ENCODE results near the gene CLASRP.
"Not testable (repeated sequence)": the region's sequence is repeated elsewhere in the genome, so short reads cannot be mapped to it uniquely, and the experiment has no call there.

Gene CLASRP

DNA sequence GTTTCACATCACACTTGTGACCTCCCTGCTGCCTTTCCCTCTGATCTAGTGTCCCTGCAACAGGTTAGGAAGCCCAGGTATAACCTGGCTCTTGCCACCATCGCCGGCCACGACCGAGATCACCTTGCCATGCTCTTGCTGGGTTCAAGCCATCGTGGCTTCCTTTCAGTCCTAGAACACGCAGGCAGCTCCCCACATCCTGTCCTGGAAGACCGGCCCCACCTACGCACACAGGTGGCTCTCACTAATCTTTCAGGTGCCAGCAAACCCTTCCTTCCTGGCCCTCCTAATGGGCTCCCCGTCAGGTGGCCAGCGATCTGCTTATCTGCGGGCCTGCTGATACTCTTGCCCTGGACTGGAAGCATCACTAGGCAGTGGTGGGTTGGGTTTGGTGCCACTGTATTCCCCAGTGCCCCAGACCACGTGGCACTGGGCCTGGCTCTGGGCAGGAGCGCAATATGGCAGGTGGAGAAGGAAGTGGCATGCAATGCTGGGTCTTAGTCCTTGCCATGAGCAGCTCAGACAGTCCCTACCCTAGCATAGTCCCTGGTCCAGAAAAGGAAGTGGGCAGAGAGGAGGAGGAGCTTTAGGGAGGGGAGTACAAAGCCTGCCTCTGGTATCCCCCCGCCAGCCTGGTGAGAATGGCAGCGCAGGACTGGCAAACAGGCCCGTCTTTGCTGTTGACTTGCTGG lies 66.0 kb downstream of the CLASRP start:
- DNase-seq = no peak

DNA sequence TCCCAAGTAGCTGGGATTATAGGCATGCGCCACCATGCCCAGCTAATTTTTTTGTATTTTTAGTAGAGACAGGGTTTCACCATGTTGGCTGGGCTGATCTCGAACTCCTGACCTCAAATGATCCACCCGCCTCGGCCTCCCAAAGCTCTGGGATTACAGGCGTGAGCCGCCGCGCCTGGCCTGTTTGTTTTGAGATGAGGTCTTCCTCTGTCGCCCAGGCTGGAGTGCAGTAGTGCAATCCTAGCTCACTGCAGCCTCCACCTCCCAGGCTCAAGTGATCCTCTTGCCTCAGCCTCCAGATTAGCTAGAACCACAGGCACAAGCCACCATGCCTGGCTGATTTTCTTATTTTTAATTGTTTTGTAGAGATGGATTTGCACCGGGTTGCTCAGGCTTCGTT lies 67.5 kb downstream of the CLASRP start:
- DNase-seq = not testable (repeated sequence)

DNA sequence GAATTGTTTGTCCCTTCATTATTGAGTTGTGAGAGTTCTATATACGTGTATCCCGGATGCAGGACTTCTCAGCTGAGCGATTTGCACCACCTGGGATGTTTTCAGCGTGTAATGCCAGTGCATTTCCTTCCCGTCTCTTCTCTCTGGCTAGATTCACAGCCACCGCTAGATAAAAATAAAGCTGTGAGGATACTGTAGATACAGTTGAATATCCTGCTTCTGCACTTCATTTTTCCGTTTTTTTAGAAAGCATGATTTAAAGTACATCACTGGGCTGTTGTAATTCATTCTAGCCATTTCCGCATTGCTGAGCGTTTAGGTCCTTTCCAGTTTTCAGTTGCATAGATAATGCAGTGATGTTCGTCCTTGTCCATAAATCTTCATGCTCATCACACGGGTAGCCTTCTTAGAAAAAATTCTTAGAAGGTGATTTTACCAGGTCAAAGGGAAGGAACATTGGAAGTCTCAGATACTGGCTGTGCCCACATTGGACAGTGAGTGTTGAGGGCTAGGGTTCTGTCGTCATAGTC lies 68.8 kb downstream of the CLASRP start:
- no peak for DNase-seq

DNA sequence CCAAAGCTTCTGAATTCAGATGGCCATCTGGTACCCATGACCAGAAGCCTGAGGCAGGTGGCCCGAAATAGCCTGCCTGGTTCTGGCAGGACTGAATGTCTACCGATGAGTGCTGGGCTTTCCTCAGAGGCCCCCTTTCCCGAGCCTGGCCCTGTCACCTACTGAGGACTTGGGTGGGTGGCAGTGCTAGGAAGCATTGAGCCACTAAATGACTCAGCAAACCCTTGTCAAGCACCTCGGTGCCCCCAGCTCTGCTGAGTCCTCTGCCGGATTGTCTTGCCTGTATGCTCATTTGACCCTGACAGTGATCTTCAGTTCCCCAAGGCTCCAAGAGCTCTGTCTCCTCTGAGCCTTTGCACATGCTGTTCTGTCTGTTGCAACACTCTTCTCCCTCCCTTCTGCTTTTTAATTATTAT lies 72.0 kb downstream of the CLASRP start:
- no peak for DNase-seq

DNA sequence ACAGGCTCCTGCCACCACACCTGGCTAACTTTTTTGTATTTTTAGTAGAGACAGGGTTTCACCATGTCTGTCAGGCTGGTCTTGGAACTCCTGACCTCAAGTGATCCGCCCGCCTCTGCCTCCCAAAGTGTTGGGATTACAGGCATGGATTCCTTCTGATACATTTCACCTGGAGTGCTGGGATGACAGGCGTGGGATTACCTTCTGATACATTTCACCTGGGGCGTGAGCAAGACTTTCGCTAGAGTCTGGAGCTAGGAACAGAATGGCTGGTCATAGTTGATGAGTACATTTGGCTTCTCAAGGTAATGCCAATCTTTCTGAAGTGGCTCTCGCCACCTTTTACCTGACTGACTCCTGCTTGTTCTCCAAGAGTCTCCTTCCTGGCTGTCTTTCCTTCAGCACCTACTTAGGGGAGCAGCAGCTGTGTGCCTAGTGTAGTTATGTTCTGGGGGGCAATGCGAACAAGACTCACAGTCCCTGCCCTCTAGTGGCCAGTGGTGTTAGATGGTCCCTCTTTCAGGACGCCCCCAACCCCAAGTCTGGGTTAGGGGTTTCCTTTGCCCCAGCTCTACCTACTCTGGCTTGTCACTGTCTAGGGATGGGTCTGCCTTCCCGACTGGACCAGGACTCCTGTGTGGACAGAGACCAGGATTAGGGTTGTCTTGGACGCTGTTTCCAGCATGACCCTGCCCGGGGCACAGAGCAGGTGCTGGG lies 73.4 kb downstream of the CLASRP start:
- DNase-seq = no peak

DNA sequence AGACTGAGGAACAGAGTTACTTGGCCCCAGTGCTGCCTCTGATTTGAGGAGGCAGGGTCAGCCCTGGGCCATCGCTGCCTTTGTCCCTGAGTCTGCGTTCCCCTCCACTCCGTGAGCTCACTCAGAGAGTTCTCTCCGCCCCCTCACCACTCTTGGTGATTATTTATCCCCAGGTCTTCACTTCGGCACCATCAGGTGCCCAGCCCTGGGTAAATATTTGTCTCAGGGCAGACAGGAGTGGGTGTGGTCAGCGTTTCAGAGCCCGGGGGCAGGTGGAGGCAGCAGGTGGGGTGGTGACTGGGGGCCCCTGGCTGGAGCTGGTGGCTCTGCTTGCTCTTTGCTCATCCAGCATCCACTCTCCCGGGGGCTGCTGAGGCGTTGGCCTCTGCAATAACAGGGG lies 74.8 kb downstream of the CLASRP start:
- DNase-seq = no peak

DNA sequence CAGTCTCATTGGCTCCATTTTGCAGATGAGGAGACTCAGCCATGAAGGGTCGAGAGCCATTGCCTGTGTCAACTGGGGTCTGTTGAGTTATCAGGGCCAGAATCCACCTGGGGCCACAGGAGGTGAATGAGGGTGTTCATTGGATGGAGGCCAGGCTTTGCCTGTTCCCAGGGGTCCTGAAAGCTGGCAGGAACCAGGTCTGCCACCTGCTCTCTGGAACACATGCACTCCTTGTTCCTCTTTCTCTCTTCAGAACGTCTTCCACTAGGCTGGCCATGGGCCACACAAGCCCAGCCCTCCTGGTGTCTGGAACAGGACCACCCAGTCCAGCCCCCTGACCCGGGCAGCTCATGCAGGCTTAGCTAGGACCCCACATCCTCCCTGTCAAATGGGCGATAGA lies 75.3 kb downstream of the CLASRP start:
- DNase-seq = no peak

DNA sequence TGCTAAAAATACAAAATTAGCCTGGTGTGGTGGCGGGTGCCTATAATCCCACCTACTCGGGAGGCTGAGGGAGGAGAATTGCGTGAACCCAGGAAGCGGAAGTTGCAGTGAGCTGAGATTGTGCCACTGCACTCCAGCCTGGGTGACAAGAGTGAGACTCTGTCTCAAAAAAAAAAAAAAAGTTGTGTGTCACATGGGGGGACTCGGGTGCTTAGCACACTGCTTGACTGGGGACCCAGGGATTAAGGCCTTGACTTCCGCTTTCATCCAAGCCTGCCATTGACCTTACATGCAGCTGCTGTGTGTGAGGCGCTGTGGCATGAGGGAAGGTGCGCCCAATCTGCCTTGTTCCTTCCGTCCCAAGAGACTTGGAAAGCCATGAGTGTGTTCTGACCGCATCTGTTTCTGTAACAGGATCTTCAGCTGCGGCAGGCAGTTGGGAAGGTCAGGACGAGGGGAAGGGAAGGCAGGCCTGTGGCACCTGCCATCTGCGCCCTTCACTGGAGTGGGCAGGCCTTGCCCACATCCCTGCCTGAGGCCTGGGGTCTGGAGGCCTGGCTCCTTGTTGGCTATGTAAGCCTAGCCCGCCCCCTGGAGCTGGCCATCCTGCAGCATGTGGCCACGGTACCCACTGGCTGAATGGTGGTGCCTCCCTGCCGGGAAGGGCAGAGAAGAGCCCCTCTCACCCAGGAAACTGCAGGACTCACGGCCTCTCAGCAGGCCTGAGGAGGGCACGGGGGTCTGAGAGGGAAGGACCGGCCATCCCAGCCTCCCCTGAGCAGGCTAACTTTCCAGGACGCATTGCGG lies 77.2 kb downstream of the CLASRP start:
- DNase-seq = no peak

DNA sequence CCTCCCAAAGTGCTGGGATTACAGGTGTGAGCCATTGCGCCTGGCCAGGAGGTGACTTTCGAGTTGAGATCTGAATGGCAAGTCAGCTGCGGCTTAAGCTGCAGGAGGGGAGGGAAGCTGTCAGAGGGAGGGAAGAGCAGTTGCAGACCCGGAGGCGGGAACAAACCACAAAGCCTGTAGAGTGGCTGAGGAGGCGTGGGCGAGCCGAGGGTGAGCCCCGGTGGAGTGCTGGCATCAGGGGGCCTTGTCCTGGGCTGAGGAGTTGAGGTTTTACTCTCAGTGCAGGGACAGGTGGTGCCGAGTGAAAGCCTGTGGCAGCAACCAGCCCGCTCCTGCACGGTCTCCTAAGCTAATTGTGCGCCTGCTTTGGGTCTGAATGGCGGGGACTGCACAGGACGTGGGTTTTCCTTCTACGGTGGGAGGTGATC lies 78.3 kb downstream of the CLASRP start:
- DNase-seq = peak; percentile 31

DNA sequence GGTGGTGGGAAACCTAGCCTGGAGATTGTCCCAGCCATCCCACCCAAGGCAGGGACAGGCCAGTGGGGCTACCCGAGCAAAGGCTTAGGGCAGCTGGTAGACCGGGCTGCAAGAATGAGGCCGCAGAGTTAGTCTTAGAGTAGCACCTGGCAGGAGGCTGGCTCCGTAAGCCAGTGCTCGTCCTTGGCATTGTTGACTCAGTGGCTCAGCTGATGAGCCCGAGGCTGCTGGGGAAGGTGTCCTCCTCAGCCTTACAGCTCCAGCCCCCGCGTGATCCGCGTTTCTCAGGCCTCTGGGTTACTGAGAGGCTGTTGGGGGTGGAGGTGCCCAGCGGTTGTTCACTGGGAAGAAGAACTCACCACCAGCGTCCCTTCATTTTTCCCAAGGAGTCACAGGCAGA lies 78.8 kb downstream of the CLASRP start:
- DNase-seq = no peak

DNA sequence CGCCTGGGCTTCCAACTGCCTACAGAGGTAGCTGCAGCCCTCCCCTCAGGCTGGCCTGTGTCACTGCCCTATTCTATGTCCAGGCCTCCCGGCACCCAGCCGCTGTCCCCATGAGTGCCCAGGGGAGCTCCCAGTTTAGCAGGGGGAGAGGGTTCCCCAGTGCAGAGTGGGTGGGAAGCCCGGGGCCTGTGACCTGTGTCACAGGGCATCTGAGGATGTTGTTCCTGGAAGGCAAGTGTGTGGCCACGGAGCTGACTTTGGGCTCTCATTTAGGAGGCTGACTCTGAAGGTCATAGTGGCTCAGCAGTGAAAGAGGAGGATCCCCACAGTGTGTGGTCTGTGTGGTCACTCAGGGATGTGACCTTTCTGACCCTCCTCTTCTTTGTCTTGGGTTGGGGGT lies 79.3 kb downstream of the CLASRP start:
- no peak for DNase-seq

DNA sequence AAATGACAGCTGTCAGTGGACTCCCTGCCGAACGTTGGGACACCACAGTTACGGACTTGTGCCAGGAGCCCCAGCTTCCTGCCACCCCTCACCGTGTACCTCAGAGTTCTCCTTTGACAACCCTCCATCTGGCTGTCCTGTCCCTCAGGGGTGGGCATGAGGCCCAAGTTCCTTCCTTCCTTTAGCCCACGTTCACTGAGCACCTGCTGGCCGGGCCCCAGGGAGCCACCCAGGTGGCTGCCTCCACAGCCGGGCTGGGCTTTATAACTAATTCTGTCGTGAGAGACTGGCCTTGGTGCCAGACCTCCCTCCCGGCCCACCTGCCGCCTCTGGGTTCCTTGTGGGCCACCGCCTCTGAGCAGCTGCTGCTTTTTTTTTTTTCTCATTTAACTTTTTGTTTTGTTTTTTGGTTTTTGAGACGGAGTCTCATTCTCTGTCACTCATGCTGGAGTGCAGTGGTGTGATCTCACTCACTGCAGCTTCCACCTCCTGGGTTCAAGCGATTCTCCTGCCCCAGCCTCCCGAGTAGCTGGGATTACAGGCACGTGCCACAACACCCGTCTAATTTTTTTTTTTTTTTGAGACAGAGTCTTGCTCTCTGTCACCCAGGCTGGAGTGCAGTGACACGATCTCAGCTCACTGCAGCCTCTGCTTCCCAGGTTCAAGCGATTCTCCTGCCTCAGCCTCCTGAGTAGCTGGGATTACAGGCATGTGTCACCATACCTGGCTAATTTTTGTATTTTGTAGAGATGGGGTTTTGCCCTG lies 79.9 kb downstream of the CLASRP start:
- DNase-seq = not testable (repeated sequence)

DNA sequence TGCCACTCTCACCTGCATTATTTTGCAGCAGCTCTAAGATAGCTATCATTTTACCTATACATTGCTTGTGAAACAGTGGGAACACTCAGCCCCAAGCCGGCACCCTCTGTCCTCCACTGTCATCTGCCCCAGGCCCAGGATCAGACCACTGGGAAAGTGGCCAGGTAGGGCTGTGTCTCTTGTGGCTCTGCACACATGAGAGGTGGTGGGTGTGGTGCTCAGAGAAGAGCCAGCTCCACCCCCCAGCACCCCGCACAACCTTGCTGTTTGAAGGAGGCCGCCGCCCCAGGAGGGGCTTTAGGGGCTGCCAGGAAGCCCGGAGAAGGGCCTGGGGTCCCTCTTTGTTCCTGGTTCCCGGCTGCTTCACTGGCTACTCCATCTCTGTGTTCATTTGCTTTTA lies 80.7 kb downstream of the CLASRP start:
- no peak for DNase-seq
